ENCODE measurements around the gene SYNPO2.

DNA sequence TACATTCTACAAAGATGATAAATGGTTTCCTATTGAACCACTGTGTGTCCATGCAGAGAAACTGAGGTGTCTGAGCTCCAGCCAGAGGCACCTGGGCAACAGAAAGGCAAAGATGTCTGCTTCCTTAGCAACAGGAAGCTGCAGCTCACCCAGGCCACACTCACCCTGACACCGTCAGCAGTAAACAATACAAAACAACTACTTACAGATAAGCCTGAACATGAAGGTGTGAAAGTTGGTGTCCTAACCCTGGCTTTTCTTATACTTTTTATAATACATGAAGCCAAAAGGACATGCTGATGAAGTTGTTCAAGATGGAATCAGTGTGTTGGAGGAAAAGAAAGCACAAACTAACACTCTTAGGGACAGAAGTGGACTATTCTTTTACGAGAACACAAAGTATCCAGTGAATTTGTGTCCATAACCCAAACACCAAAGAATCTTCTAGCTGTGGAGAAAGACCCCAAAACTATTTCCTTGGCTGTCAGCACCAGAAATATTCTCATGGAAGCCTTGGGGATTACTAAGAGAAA, 117.3 kb downstream of the SYNPO2 start:
- TF ChIP-seq CTCF (IDR thresholded peaks at IDR 0.05), result no peak
- TF ChIP-seq POLR2AphosphoS5 (IDR thresholded peaks at IDR 0.05; ENCODE audit: insufficient read depth in 1 of 2, low read depth in 1 of 2), result no peak
- no peak for TF ChIP-seq POLR2A (IDR thresholded peaks at IDR 0.05)

All from vagina (tissue), 2 donors.